HL-60 (cell line): ENCODE measurements around the gene WDHD1.
A peak's percentile ranks its signal among the peaks of the same experiment; 100 is the strongest.

Experiments used
- DNase-seq, 2 experiments: peaks; one replicate each; pipeline ENCODE4 v3.0.0-alpha.2; 2010 to 2020; ENCODE audit warnings: low read depth in 1 of 2, low spot score in 1 of 2
- H3K27ac ChIP-seq: fragments of 250-450 bp; sonication (Bioruptor Pico); replicated peaks from 2 replicates; pipeline ENCODE4 v1.5.1; 2020; ENCODE audit warnings: mild to moderate bottlenecking, moderate library complexity
- H3K27me3 ChIP-seq: fragments of 250-450 bp; sonication (Bioruptor Pico); 2 replicates; pipeline ENCODE4 v1.5.1; 2021; ENCODE audit warnings: mild to moderate bottlenecking, moderate library complexity; ENCODE audit not compliant: insufficient read depth, poor library complexity, severe bottlenecking
- H3K4me3 ChIP-seq: replicated peaks from 2 replicates; pipeline ENCODE4 v1.5.1; 2011; ENCODE audit warnings: mild to moderate bottlenecking, control low read depth, low read length; ENCODE audit not compliant: insufficient read depth
- GABPA ChIP-seq: IDR thresholded peaks from 2 replicates; pipeline ENCODE4 v1.6.1; 2012; ENCODE audit warnings: low read depth
- POLR2AphosphoS5 ChIP-seq: IDR thresholded peaks from 2 replicates; pipeline ENCODE4 v1.6.1; 2012; ENCODE audit warnings: low read depth
- SPI1 ChIP-seq: IDR thresholded peaks from 2 replicates; pipeline ENCODE4 v1.6.1; 2012; ENCODE audit warnings: low read depth, mild to moderate bottlenecking, borderline replicate concordance
- long read RNA-seq: library from polyadenylated mRNA; unstranded; transcript quantifications from one replicate; pipeline ENCODE4 v2.0.0, GENCODE V29; 2020
- TF ChIP-seq, protein P1 (sequence below): IDR thresholded peaks from 2 replicates; pipeline ENCODE4 v1.6.1; 2012; ENCODE audit warnings: low read depth; ENCODE audit not compliant: insufficient replicate concordance
- TF ChIP-seq, protein P2 (sequence below): IDR thresholded peaks from one replicate; pipeline ENCODE4 v1.5.1; 2011; ENCODE audit warnings: low read length, control low read depth, inconsistent platforms; ENCODE audit not compliant: insufficient read depth

The WDHD1 gene, protein sequence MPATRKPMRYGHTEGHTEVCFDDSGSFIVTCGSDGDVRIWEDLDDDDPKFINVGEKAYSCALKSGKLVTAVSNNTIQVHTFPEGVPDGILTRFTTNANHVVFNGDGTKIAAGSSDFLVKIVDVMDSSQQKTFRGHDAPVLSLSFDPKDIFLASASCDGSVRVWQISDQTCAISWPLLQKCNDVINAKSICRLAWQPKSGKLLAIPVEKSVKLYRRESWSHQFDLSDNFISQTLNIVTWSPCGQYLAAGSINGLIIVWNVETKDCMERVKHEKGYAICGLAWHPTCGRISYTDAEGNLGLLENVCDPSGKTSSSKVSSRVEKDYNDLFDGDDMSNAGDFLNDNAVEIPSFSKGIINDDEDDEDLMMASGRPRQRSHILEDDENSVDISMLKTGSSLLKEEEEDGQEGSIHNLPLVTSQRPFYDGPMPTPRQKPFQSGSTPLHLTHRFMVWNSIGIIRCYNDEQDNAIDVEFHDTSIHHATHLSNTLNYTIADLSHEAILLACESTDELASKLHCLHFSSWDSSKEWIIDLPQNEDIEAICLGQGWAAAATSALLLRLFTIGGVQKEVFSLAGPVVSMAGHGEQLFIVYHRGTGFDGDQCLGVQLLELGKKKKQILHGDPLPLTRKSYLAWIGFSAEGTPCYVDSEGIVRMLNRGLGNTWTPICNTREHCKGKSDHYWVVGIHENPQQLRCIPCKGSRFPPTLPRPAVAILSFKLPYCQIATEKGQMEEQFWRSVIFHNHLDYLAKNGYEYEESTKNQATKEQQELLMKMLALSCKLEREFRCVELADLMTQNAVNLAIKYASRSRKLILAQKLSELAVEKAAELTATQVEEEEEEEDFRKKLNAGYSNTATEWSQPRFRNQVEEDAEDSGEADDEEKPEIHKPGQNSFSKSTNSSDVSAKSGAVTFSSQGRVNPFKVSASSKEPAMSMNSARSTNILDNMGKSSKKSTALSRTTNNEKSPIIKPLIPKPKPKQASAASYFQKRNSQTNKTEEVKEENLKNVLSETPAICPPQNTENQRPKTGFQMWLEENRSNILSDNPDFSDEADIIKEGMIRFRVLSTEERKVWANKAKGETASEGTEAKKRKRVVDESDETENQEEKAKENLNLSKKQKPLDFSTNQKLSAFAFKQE
- long read RNA-seq, full-length matches to known transcripts: 43 of 295 reads
- long read RNA-seq, partial matches to known transcripts: 203 of 295 reads
- long read RNA-seq, other reads (novel, unspliced or antisense): 49 of 295 reads

DNA sequence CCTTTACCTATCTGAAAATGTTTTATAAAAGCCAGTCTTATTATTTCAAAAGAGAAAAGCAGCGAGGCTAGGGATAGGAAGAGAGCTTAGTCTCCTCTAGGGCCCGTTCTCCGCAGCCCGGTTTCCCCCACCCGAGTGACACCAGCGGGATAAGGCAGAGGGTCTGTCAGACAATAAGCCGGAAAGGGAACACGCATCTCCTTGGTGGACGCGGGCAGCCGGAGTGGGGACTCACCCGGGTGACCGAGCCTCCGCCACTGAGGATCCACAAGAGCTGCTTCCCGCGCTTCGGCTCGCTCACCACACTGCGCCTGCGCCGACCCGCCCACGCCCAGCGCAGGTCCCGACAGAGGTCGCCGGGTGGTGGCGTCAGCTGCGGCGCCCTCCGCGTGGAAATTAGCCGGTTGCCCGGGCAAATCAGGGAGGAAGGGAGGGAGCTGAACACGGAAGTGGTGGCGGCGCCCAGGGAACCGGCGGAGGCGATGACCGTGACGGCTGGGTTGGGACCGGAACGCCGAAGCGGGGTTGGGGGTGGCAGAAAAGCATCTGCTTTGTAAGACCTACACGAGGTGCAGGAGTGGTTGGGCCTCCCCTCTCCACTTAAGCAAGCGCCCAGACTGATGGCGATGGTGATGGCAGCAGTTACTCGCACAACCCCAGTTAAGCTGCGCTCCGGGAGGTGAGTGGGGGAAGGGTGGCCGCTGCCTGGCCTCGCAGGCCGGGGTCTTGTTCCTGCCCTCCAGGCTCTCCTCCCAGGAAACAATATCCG, at the start of gene WDHD1, which contains the start of gene SOCS4:
Gene WDHD1, minus strand, starts transcription at position 307 of the 769 bp plus-strand sequence. CDS start 312 bp downstream, outside the sequence.
Gene SOCS4, plus strand, starts transcription at position 444 of the 769 bp plus-strand sequence. CDS start 15,806 bp downstream, outside the sequence.
- peak; percentile 92 to 97 for DNase-seq
- peak within 1 kb of the TSS; percentile 66 for H3K4me3 ChIP-seq
- TF ChIP-seq, protein P1, sequence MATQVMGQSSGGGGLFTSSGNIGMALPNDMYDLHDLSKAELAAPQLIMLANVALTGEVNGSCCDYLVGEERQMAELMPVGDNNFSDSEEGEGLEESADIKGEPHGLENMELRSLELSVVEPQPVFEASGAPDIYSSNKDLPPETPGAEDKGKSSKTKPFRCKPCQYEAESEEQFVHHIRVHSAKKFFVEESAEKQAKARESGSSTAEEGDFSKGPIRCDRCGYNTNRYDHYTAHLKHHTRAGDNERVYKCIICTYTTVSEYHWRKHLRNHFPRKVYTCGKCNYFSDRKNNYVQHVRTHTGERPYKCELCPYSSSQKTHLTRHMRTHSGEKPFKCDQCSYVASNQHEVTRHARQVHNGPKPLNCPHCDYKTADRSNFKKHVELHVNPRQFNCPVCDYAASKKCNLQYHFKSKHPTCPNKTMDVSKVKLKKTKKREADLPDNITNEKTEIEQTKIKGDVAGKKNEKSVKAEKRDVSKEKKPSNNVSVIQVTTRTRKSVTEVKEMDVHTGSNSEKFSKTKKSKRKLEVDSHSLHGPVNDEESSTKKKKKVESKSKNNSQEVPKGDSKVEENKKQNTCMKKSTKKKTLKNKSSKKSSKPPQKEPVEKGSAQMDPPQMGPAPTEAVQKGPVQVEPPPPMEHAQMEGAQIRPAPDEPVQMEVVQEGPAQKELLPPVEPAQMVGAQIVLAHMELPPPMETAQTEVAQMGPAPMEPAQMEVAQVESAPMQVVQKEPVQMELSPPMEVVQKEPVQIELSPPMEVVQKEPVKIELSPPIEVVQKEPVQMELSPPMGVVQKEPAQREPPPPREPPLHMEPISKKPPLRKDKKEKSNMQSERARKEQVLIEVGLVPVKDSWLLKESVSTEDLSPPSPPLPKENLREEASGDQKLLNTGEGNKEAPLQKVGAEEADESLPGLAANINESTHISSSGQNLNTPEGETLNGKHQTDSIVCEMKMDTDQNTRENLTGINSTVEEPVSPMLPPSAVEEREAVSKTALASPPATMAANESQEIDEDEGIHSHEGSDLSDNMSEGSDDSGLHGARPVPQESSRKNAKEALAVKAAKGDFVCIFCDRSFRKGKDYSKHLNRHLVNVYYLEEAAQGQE: no peak
- TF ChIP-seq POLR2AphosphoS5: peak; percentile 87
- peak; percentile 79; the same call in 1 of the 2 replicates for TF ChIP-seq SPI1
- no peaks in the 10 kb centered on the region for H3K27me3 ChIP-seq
- H3K27ac ChIP-seq: peak within 1 kb of the TSS; percentile 82

DNA sequence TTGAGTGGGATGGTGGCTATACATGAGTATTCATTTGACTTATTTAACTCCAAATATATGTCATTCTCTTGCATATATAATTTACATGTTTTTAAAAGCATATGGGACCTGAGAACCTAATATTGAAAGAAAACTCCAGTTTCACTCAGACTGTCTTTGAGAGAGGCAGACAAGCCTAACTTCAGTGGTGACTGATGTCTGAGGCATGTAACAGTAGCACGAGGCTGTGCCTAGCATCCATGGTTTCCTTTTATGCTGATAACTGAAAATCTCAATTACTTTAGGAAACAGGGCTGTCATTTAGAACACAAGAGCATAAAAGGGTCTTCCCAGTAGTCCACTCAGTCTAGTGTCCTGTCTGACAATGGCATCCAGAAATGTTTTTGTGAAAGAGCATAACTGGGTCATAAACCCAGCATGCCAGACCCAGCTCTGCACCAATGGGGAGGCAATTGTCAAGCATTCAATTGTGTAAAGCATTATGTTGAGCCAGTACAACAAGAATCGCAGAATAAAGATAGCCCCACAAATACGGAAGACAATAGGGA, 48.8 kb upstream of the WDHD1 start:
- no peak overlapping the region for H3K27ac ChIP-seq
- TF ChIP-seq, protein P1: no peak
- TF ChIP-seq SPI1: no peak
- no peaks in the 10 kb centered on the region for H3K27me3 ChIP-seq
- no peak overlapping the region for H3K4me3 ChIP-seq
- no peak for DNase-seq

DNA sequence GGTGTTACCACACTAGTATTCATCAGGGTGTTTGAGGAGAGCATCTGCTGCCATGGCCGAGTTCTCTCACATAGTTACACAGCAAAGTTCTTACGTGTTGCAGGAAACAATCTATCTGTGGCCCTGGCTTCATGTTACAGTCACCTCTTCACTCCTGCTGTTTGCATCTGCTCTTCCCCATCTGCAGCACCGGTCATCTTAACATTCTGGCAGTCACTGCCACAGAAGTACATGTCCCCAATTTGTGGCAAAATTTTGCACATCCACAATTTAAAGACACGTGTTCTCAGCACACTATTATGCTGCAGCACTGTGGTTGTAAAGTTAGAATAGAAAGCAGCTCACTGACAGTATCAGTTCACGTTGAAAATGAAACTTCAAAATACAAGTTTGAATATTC, 47.8 kb upstream of the WDHD1 start:
- no peak for TF ChIP-seq POLR2AphosphoS5
- no peak for TF ChIP-seq GABPA
- TF ChIP-seq SPI1: no peak
- Histone ChIP-seq H3K27me3 (no peaks in the 10 kb centered on the region), H3K27ac (no peak overlapping the region), H3K4me3 (no peak overlapping the region)
- DNase-seq: no peak

DNA sequence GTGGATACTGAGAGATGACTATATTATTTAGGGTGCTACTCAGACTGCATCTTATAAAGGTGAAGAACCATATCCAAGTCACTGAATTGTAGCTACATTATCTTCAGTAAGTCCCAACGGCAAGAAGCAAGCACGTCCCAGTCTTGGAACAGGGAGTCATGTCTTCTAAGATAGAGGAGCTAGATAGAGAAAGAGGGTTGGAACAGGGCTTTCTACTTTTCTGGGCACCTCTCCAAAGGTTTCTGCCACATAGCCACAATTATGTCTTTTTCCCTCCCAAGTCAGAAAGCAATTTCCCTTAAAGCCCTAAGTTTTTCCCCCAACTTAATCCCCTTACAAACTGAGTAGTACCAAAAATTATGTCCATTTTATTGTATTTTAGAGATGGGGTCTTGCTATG, 47.0 kb upstream of the WDHD1 start:
- no peak overlapping the region for H3K4me3 ChIP-seq
- no peak for DNase-seq
- no peaks in the 10 kb centered on the region for H3K27me3 ChIP-seq
- H3K27ac ChIP-seq: no peak overlapping the region
- no peak for TF ChIP-seq SPI1
- TF ChIP-seq, protein P2, sequence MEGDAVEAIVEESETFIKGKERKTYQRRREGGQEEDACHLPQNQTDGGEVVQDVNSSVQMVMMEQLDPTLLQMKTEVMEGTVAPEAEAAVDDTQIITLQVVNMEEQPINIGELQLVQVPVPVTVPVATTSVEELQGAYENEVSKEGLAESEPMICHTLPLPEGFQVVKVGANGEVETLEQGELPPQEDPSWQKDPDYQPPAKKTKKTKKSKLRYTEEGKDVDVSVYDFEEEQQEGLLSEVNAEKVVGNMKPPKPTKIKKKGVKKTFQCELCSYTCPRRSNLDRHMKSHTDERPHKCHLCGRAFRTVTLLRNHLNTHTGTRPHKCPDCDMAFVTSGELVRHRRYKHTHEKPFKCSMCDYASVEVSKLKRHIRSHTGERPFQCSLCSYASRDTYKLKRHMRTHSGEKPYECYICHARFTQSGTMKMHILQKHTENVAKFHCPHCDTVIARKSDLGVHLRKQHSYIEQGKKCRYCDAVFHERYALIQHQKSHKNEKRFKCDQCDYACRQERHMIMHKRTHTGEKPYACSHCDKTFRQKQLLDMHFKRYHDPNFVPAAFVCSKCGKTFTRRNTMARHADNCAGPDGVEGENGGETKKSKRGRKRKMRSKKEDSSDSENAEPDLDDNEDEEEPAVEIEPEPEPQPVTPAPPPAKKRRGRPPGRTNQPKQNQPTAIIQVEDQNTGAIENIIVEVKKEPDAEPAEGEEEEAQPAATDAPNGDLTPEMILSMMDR: no peak
- TF ChIP-seq, protein P1: no peak
- no peak for TF ChIP-seq POLR2AphosphoS5
- TF ChIP-seq GABPA: no peak
